Skeletal muscle tissue (tissue), 4 donors: ENCODE results near the gene ABHD3. TPM values are rescaled to one million over a fixed set of nuclear protein-coding genes. Genes with fewer than 3 reads are reported as not detected.
"Not testable (repeated sequence)": the region's sequence is repeated elsewhere in the genome, so short reads cannot be mapped to it uniquely, and the experiment has no call there.

Source experiments
- H3K27ac ChIP-seq: one replicate; pipeline ENCODE4 v1.7.0; 2013; ENCODE audit warnings: mild to moderate bottlenecking, low read depth, low read length, inconsistent platforms
- H3K27me3 ChIP-seq, 3 donors: one replicate each; pipeline ENCODE4 v1.7.0; 2013; ENCODE audit warnings: low read length in 3 of 3; ENCODE audit not compliant: control insufficient read depth in 3 of 3, insufficient read depth in 3 of 3
- H3K36me3 ChIP-seq, 3 donors: one replicate each; pipeline ENCODE4 v1.7.0; 2013; ENCODE audit warnings: low read length in 3 of 3; ENCODE audit not compliant: control insufficient read depth in 3 of 3, insufficient read depth in 3 of 3
- H3K4me1 ChIP-seq, 3 donors: one replicate each; pipeline ENCODE4 v1.7.0; 2013; ENCODE audit warnings: low read length in 3 of 3, mild to moderate bottlenecking in 3 of 3; ENCODE audit not compliant: control insufficient read depth in 3 of 3, insufficient read depth in 3 of 3
- H3K4me3 ChIP-seq, 3 donors: one replicate each; pipeline ENCODE4 v1.7.0; 2013; ENCODE audit warnings: low read length in 3 of 3
- H3K9ac ChIP-seq, 3 donors: one replicate each; pipeline ENCODE4 v1.7.0; 2013; ENCODE audit warnings: low read length in 3 of 3, mild to moderate bottlenecking in 3 of 3, moderate library complexity in 2 of 3, low read depth in 1 of 3
- H3K9me3 ChIP-seq, 3 donors: one replicate each; pipeline ENCODE4 v1.7.0; 2013; ENCODE audit warnings: low read length in 3 of 3; ENCODE audit not compliant: control insufficient read depth in 3 of 3
- total RNA-seq: library from RNA; depleted of rRNA; stranded (reverse); fragments of >200 nt; gene quantifications from one replicate; pipeline ENCODE4 v1.2.3, GENCODE V29; 2014
- donor health status: Osteomylitis.

The ABHD3 gene
- total RNA-seq, 1 donor from 2014 or later = 11.5 TPM

- H3K4me3 ChIP-seq, H3K9me3 ChIP-seq, H3K27ac ChIP-seq: not testable (repeated sequence)
Observed at GRCh38 chr18:21685556-21685981, 19.0 kb downstream of the ABHD3 start.

GRCh38 chr18:21684731-21685130 is 19.8 kb downstream of the ABHD3 start:
- Histone ChIP-seq H3K9ac (no peak overlapping the region), H3K27ac (no peak overlapping the region), H3K9me3 (peaks cover 0 to under 1% (median 0%) of the 10 kb centered on the region in 3 donors)

More at GRCh38 chr18:21685556-21685981, 19.0 kb downstream of the ABHD3 start:
- H3K4me1 ChIP-seq, H3K27me3 ChIP-seq, H3K9ac ChIP-seq: not testable (repeated sequence)
- H3K36me3 ChIP-seq = peaks cover 0 to 12% (median 10%) of the 10 kb centered on the region in 3 donors

GRCh38 chr18:21682371-21683051 is 22.1 kb downstream of the ABHD3 start:
- peak overlapping the region; percentile 48 to 57 (median 52) for H3K4me3 ChIP-seq
- peaks cover 0 to 12% (median 5%) of the 10 kb centered on the region in 3 donors for H3K36me3 ChIP-seq
- H3K9ac ChIP-seq = peak overlapping the region; percentile 13 to 61 (median 51)
- H3K9me3 ChIP-seq = no peaks in the 10 kb centered on the region
- no peaks in the 10 kb centered on the region for H3K27me3 ChIP-seq
- peaks cover 0 to 8% (median 2%) of the 10 kb centered on the region in 3 donors for H3K4me1 ChIP-seq
- H3K27ac ChIP-seq = peak overlapping the region; percentile 67

More at GRCh38 chr18:21684731-21685130, 19.8 kb downstream of the ABHD3 start:
- H3K36me3 ChIP-seq = peaks cover 0 to 12% (median 7%) of the 10 kb centered on the region in 3 donors
- H3K4me3 ChIP-seq = no peak overlapping the region
- H3K27me3 ChIP-seq = no peaks in the 10 kb centered on the region
- peaks cover 0 to 8% (median 2%) of the 10 kb centered on the region in 3 donors for H3K4me1 ChIP-seq

- H3K27ac ChIP-seq = no peak overlapping the region
- H3K9me3 ChIP-seq = no peaks in the 10 kb centered on the region
Observed at GRCh38 chr18:21680161-21680560, 24.4 kb downstream of the ABHD3 start.

GRCh38 chr18:21678859-21679258 is 25.7 kb downstream of the ABHD3 start:
- Histone ChIP-seq H3K4me3 (no peak overlapping the region), H3K9me3 (no peaks in the 10 kb centered on the region), H3K36me3 (peaks cover 0 to 7% (median 2%) of the 10 kb centered on the region in 3 donors), H3K27ac (no peak overlapping the region), H3K9ac (no peak overlapping the region), H3K4me1 (peaks cover 0 to 8% (median 0%) of the 10 kb centered on the region in 3 donors), H3K27me3 (no peaks in the 10 kb centered on the region)

More at GRCh38 chr18:21680161-21680560, 24.4 kb downstream of the ABHD3 start:
- peaks cover 0 to 8% (median 0%) of the 10 kb centered on the region in 3 donors for H3K4me1 ChIP-seq
- H3K4me3 ChIP-seq = no peak overlapping the region
- H3K9ac ChIP-seq = no peak overlapping the region
- H3K36me3 ChIP-seq = peaks cover 0 to 7% (median 5%) of the 10 kb centered on the region in 3 donors
- H3K27me3 ChIP-seq = no peaks in the 10 kb centered on the region

- not testable (repeated sequence) for H3K9ac ChIP-seq, H3K9me3 ChIP-seq, H3K4me1 ChIP-seq, H3K36me3 ChIP-seq, H3K4me3 ChIP-seq, H3K27me3 ChIP-seq, H3K27ac ChIP-seq
Observed at GRCh38 chr18:21675354-21675753, 29.2 kb downstream of the ABHD3 start.

- Histone ChIP-seq H3K27ac (peak overlapping the region; percentile 3), H3K4me1 (peaks cover 0 to 4% (median 2%) of the 10 kb centered on the region in 3 donors), H3K27me3 (no peaks in the 10 kb centered on the region), H3K9me3 (no peaks in the 10 kb centered on the region), H3K9ac (no peak overlapping the region), H3K36me3 (peaks cover 0 to 2% (median 2%) of the 10 kb centered on the region in 3 donors), H3K4me3 (no peak overlapping the region)
Observed at GRCh38 chr18:21672521-21673267, 31.9 kb downstream of the ABHD3 start.

- no peak overlapping the region for H3K27ac ChIP-seq
- H3K9me3 ChIP-seq = no peaks in the 10 kb centered on the region
Observed at GRCh38 chr18:21669736-21670285, 34.8 kb downstream of the ABHD3 start.

GRCh38 chr18:21664069-21664468 is 40.5 kb downstream of the ABHD3 start:
- peaks cover 2 to 10% (median 4%) of the 10 kb centered on the region in 3 donors for H3K36me3 ChIP-seq
- H3K27ac ChIP-seq = no peak overlapping the region
- H3K4me3 ChIP-seq = no peak overlapping the region
- H3K27me3 ChIP-seq = no peaks in the 10 kb centered on the region
- H3K9me3 ChIP-seq = no peaks in the 10 kb centered on the region
- H3K9ac ChIP-seq = no peak overlapping the region
- no peaks in the 10 kb centered on the region for H3K4me1 ChIP-seq

More at GRCh38 chr18:21669736-21670285, 34.8 kb downstream of the ABHD3 start:
- Histone ChIP-seq H3K36me3 (peaks cover 0 to 2% (median 2%) of the 10 kb centered on the region in 3 donors), H3K4me1 (peaks cover 0 to 4% (median 2%) of the 10 kb centered on the region in 3 donors), H3K27me3 (no peaks in the 10 kb centered on the region), H3K4me3 (no peak overlapping the region), H3K9ac (no peak overlapping the region)
